NB4 (cell line): Measurements from ENCODE around the gene ADGRG4.

Experiments
- MYC ChIP-seq: IDR thresholded peaks from 2 replicates; pipeline ENCODE4 v1.6.1; 2011; ENCODE audit warnings: low read depth, low read length
- POLR2A ChIP-seq: IDR thresholded peaks from 2 replicates; pipeline ENCODE4 v1.6.1; 2011; ENCODE audit warnings: mild to moderate bottlenecking; ENCODE audit not compliant: insufficient read length; ENCODE audit errors: extremely low read depth
- TF ChIP-seq, protein P1 (sequence below): IDR thresholded peaks from one replicate; pipeline ENCODE4 v1.5.1; 2012; ENCODE audit warnings: low read depth, low read length
- TF ChIP-seq, protein P2 (sequence below): IDR thresholded peaks from 2 replicates; pipeline ENCODE4 v1.6.1; 2011; ENCODE audit warnings: low read depth, low read length

DNA sequence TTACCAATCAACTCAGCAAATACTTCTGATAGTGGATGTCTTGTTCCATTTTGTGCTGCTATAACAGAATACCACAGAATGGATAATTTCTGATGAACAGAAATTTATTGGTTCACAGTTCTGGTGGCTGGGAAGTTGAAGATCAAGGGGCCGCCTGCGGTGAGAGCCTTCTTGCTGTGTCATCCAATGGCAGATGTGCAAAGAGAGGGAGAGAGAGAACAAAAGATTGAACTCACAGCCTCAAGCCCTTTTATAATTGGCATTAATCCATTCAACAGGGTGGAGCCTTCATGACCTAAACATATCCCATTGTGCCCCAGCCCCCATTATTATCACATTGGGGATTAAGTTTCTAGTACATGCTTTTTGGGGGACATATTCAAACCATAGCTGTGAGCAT, 86.1 kb downstream of the ADGRG4 start:
- TF ChIP-seq, protein P1, sequence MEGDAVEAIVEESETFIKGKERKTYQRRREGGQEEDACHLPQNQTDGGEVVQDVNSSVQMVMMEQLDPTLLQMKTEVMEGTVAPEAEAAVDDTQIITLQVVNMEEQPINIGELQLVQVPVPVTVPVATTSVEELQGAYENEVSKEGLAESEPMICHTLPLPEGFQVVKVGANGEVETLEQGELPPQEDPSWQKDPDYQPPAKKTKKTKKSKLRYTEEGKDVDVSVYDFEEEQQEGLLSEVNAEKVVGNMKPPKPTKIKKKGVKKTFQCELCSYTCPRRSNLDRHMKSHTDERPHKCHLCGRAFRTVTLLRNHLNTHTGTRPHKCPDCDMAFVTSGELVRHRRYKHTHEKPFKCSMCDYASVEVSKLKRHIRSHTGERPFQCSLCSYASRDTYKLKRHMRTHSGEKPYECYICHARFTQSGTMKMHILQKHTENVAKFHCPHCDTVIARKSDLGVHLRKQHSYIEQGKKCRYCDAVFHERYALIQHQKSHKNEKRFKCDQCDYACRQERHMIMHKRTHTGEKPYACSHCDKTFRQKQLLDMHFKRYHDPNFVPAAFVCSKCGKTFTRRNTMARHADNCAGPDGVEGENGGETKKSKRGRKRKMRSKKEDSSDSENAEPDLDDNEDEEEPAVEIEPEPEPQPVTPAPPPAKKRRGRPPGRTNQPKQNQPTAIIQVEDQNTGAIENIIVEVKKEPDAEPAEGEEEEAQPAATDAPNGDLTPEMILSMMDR = no peak
- TF ChIP-seq POLR2A = no peak
- TF ChIP-seq, protein P2, sequence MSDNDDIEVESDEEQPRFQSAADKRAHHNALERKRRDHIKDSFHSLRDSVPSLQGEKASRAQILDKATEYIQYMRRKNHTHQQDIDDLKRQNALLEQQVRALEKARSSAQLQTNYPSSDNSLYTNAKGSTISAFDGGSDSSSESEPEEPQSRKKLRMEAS = no peak
- no peak for TF ChIP-seq MYC
